CD4-positive, alpha-beta memory T cell (primary cell): ENCODE data around the gene REPIN1. TPM values are rescaled to one million over a fixed set of nuclear protein-coding genes. Genes with fewer than 3 reads are reported as not detected.
A peak's percentile ranks its signal among the peaks of the same experiment; 100 is the strongest.

Experiments
- CTCF ChIA-PET: fragments of 350-600 bp; sonication (Branson Sonifier 250); formaldehyde crosslinking; loops from one replicate; lab custom pipeline; 2021; ENCODE audit warnings: inconsistent platforms; ENCODE audit not compliant: partially characterized antibody; lab: Charles Lee
- POLR2A ChIA-PET: fragments of 350-600 bp; sonication (Branson Sonifier 250); formaldehyde crosslinking; loops from one replicate; lab custom pipeline; 2021; ENCODE audit not compliant: partially characterized antibody; lab: Charles Lee
- DNase-seq, 5 donors: peaks; one replicate each; pipeline versions ENCODE4 v3.0.0 to v3.0.0-alpha.2; 2020 to 2022; ENCODE audit warnings: mixed read lengths in 1 of 5
- H3K27ac ChIP-seq: one replicate; pipeline ENCODE4 v1.7.0; 2013; ENCODE audit warnings: low read depth, low read length
- H3K27me3 ChIP-seq: 2 replicates; pipeline ENCODE4 v1.7.0; 2013; ENCODE audit warnings: mild to moderate bottlenecking, low read length, moderate library complexity; ENCODE audit not compliant: insufficient read depth
- H3K36me3 ChIP-seq: 2 replicates; pipeline ENCODE4 v1.7.0; 2013; ENCODE audit warnings: mild to moderate bottlenecking, low read length, moderate library complexity; ENCODE audit not compliant: insufficient read depth
- H3K4me1 ChIP-seq: 2 replicates; pipeline ENCODE4 v1.7.0; 2013; ENCODE audit warnings: mild to moderate bottlenecking, low read length, moderate library complexity; ENCODE audit not compliant: insufficient read depth
- H3K4me3 ChIP-seq, 2 donors: one replicate each; pipeline ENCODE4 v1.7.0; 2013; ENCODE audit warnings: low read length in 2 of 2, mild to moderate bottlenecking in 1 of 2
- H3K9me3 ChIP-seq, 2 donors: one replicate each; pipeline ENCODE4 v1.7.0; 2013; ENCODE audit warnings: low read length in 2 of 2, control low read depth in 1 of 2; ENCODE audit not compliant: control insufficient read depth in 1 of 2
- H3K27ac Mint-ChIP-seq, 7 donors: one replicate each; pipeline ENCODE4 v1.8.0; 2020 to 2021; ENCODE audit warnings: mixed read lengths in 7 of 7, mild to moderate bottlenecking in 6 of 7, inconsistent platforms in 3 of 7, moderate library complexity in 3 of 7
- H3K27me3 Mint-ChIP-seq, 2 donors: one replicate each; pipeline ENCODE4 v1.8.0; 2020 to 2021; ENCODE audit warnings: mixed read lengths in 2 of 2
- H3K36me3 Mint-ChIP-seq, 2 donors: one replicate each; pipeline ENCODE4 v1.8.0; 2020 to 2021; ENCODE audit warnings: mixed read lengths in 2 of 2, inconsistent platforms in 1 of 2, mild to moderate bottlenecking in 1 of 2
- H3K4me1 Mint-ChIP-seq, 4 donors: one replicate each; pipeline ENCODE4 v1.8.0; 2020 to 2021; ENCODE audit warnings: mixed read lengths in 4 of 4, mild to moderate bottlenecking in 1 of 4
- H3K4me3 Mint-ChIP-seq, 8 donors: one replicate each; pipeline ENCODE4 v1.8.0; 2020 to 2021; ENCODE audit warnings: mixed read lengths in 8 of 8, mild to moderate bottlenecking in 7 of 8, moderate library complexity in 6 of 8, inconsistent platforms in 3 of 8
- H3K9me3 Mint-ChIP-seq, 8 donors: one replicate each; pipeline ENCODE4 v1.8.0; 2020 to 2021; ENCODE audit warnings: mixed read lengths in 8 of 8, mild to moderate bottlenecking in 5 of 8, inconsistent platforms in 3 of 8, moderate library complexity in 1 of 8
- intact Hi-C: fragments of 100-400 bp; cut with micrococcal nuclease; formaldehyde crosslinking; loops from one replicate; pipeline ENCODE4 v1.15.1; 2023
- polyA plus RNA-seq, 2 donors: library from polyadenylated mRNA; unstranded; fragments of 300-500 nt; fragmentation: Illumina TruSeq; gene quantifications; one replicate each; pipeline ENCODE4 v1.2.3, GENCODE V29; 2021
- total RNA-seq, 2 experiments: library from RNA; stranded (reverse); gene quantifications; one replicate each; pipeline ENCODE4 v1.2.3, GENCODE V29; 2021

Gene REPIN1
- total and polyA plus RNA-seq, 4 experiments from 2014 or later: 29.4 to 78.5 (median 67.1) TPM

DNA sequence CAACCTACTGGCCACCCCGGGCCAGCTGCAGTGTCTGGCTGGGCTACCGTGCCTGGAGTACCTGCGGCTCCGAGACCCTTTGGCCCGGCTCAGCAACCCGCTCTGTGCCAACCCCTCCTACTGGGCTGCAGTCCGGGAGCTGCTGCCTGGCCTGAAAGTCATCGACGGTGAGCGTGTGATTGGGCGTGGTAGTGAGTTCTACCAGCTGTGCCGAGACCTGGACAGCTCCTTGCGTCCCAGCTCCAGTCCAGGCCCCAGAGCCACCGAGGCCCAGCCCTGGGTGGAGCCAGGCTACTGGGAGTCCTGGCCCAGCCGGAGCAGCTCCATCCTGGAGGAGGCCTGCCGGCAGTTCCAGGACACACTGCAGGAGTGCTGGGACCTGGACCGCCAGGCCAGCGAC is 31.4 kb upstream of the REPIN1 start:
- H3K27ac Mint-ChIP-seq: no peak overlapping the region
- H3K9me3 Mint-ChIP-seq: no peaks in the 10 kb centered on the region
- H3K36me3 Mint-ChIP-seq: peaks cover 10 to 12% of the 10 kb centered on the region in 2 donors
- ChIA-PET POLR2A (no interaction called here), CTCF (no interaction called here)
- DNase-seq: no peak
- H3K4me3 Mint-ChIP-seq: no peak overlapping the region
- no peak overlapping the region for H3K4me3 ChIP-seq
- H3K4me1 ChIP-seq: no peaks in the 10 kb centered on the region
- H3K4me1 Mint-ChIP-seq: peaks cover 0 to 6% (median 2%) of the 10 kb centered on the region in 4 donors
- H3K9me3 ChIP-seq: no peaks in the 10 kb centered on the region
- intact Hi-C loops: no loop called here
- peaks cover 4% of the 10 kb centered on the region for H3K27me3 ChIP-seq
- H3K36me3 ChIP-seq: no peaks in the 10 kb centered on the region
- no peak overlapping the region for H3K27ac ChIP-seq
- peaks cover 8% of the 10 kb centered on the region in 2 donors for H3K27me3 Mint-ChIP-seq

DNA sequence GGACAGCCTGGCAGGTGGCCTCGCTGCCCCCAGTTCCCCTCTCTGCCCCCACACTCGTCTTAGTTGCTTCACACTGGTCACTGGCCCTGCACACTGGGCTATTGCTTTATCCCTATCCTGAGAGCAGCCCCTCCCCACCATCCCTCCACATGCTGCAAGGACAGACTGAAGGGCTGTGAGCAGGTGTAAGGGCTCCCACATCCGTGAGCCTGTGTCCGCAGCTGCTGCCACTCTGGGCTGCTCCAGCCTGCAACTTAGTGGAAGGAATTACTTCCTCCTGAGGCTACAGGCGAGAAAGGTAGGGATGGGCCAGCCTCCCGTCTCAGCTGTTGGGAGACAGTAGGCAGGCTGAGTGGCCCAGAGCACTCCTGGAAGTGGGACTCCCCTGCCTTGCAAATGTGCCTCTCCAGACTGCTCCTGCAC is 31.0 kb upstream of the REPIN1 start:
- no peaks in the 10 kb centered on the region for H3K9me3 ChIP-seq
- H3K36me3 ChIP-seq: no peaks in the 10 kb centered on the region
- peaks cover 0 to 6% (median 3%) of the 10 kb centered on the region in 4 donors for H3K4me1 Mint-ChIP-seq
- no peaks in the 10 kb centered on the region for H3K9me3 Mint-ChIP-seq
- no peaks in the 10 kb centered on the region for H3K4me1 ChIP-seq
- no peak overlapping the region for H3K27ac ChIP-seq
- H3K27ac Mint-ChIP-seq: peak overlapping the region in 2 of 7 donors; percentile 55 to 66
- DNase-seq: no peak
- H3K27me3 Mint-ChIP-seq: peaks cover 10 to 12% of the 10 kb centered on the region in 2 donors
- no peak overlapping the region for H3K4me3 Mint-ChIP-seq
- CTCF ChIA-PET: no interaction called here
- intact Hi-C loops: no loop called here
- peaks cover 10 to 12% of the 10 kb centered on the region in 2 donors for H3K36me3 Mint-ChIP-seq
- no peak overlapping the region for H3K4me3 ChIP-seq
- POLR2A ChIA-PET: no interaction called here
- H3K27me3 ChIP-seq: peaks cover 5% of the 10 kb centered on the region

DNA sequence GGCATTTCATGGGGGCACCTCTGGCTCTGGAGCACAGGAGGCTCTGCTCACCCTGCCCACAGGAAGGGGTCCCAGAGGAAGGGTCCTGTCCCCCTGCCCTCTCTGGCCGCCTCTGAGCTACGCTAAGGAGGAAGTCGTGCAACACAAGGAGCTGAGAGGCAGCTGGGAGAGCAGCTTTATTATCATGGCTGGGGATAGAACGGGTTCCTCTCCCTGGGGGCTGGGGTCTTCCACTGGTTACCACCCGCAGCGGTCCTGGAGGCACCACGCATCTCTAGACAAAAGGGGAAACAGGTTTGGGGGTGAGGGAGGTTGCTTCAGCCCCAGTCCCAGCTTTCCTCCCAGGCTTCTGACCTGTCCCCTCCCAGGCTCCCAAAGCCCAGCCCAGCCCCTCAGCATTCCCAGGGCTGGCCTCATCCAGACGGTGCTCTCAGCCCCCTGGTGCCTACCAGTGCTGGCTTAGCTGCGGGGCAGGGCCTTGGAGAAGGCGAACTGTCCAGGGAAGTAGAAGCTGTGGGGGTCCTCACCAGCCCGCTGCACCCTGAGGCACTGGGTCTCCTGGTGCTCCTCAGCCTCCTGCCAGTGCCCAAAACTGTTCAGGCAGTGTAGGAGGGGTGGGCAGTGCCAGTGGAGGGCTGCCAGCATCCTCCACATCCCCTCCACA is 30.3 kb upstream of the REPIN1 start:
- Histone ChIP-seq H3K27me3 (peaks cover 5% of the 10 kb centered on the region), H3K9me3 (no peaks in the 10 kb centered on the region), H3K4me3 (no peak overlapping the region), H3K27ac (no peak overlapping the region), H3K4me1 (no peaks in the 10 kb centered on the region), H3K36me3 (no peaks in the 10 kb centered on the region)
- Mint-ChIP-seq H3K4me3 (no peak overlapping the region), H3K27ac (no peak overlapping the region), H3K4me1 (peaks cover 0 to 6% (median 3%) of the 10 kb centered on the region in 4 donors), H3K36me3 (peaks cover 10 to 12% of the 10 kb centered on the region in 2 donors), H3K27me3 (peaks cover 14 to 18% of the 10 kb centered on the region in 2 donors), H3K9me3 (peaks cover 0 to 2% (median 0%) of the 10 kb centered on the region in 8 donors)
- ChIA-PET CTCF (no interaction called here), POLR2A (no interaction called here)
- intact Hi-C loops: no loop called here
- DNase-seq: no peak

DNA sequence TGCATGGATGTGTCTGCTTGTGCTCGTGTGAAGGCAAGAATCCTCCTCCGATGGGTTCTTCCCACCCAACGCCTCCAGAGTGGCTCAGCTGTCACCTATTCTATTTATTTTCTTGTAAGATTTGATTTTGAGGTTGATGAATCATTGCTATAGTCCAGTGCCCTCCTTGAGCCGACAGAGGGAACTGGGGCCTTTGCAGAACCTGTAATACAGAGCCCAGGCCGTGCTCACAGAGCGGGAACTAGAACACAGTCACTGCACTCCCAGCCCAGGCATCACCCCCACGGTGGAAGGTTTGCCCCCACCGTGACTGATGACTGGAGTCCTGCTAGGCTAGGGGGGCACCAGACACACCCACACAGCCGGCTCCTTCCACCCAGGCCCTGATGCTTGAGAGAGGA is 29.2 kb upstream of the REPIN1 start:
- H3K27me3 Mint-ChIP-seq: peaks cover 18 to 24% of the 10 kb centered on the region in 2 donors
- H3K4me1 ChIP-seq: no peaks in the 10 kb centered on the region
- H3K27ac ChIP-seq: no peak overlapping the region
- H3K9me3 Mint-ChIP-seq: peaks cover 0 to 11% (median under 1%) of the 10 kb centered on the region in 8 donors
- no peak overlapping the region for H3K4me3 ChIP-seq
- H3K36me3 ChIP-seq: no peaks in the 10 kb centered on the region
- peaks cover 10 to 19% of the 10 kb centered on the region in 2 donors for H3K36me3 Mint-ChIP-seq
- POLR2A ChIA-PET: interaction anchor here (1.3 kb wide), 1 partner anchor 10 kb away, joined by 3 read pairs; no protein-coding TSS in a partner anchor
- CTCF ChIA-PET: no interaction called here
- H3K9me3 ChIP-seq: no peaks in the 10 kb centered on the region
- intact Hi-C loops: no loop called here
- H3K4me1 Mint-ChIP-seq: peaks cover 0 to 6% (median 3%) of the 10 kb centered on the region in 4 donors
- H3K4me3 Mint-ChIP-seq: no peak overlapping the region
- peak overlapping the region in 1 of 7 donors; percentile 36 for H3K27ac Mint-ChIP-seq
- DNase-seq: no peak
- peaks cover 5% of the 10 kb centered on the region for H3K27me3 ChIP-seq

DNA sequence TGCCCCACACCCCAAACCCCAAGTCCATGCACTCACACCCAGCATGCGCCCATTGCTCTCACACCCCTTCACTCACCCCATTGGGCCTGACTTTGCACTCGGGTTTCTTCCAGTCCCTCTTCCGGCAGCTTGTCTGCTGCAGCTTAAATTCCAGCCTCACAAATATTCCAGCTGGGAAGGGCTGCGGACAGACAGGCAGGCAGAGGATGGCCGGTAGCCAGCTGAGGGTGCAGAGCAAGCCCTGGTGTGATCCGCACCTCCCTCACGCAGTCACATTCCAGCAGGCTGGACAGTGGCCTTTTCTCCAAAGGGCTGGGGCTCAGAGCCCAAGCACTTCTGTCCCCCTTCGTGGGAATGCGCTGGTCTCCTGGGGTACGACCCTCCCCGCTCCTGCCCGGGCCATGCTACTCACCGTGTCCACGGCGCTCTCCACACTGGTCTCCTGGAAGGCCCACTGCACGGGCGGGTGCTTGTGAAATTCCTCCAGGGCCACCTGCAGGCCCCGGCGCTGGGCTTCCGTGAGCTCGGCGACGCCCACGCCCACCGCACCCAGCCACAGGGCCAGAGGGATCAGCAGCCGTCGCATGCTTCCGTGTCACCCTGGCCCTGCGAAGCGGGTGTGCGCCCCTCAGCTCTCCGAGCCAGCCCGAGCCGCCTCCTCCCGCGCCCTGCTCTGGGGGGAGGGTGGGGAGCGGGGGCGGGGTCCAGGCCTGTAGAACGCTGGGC is 28.4 kb upstream of the REPIN1 start:
- Histone ChIP-seq H3K36me3 (no peaks in the 10 kb centered on the region), H3K4me3 (no peak overlapping the region), H3K9me3 (no peaks in the 10 kb centered on the region), H3K27ac (no peak overlapping the region), H3K27me3 (peaks cover 5% of the 10 kb centered on the region), H3K4me1 (no peaks in the 10 kb centered on the region)
- DNase-seq: no peak
- CTCF ChIA-PET: no interaction called here
- Mint-ChIP-seq H3K36me3 (peaks cover 11 to 19% of the 10 kb centered on the region in 2 donors), H3K4me3 (no peak overlapping the region), H3K9me3 (peaks cover 0 to 17% (median under 1%) of the 10 kb centered on the region in 8 donors), H3K27me3 (peaks cover 18 to 26% of the 10 kb centered on the region in 2 donors), H3K4me1 (peaks cover 0 to 6% (median 3%) of the 10 kb centered on the region in 4 donors), H3K27ac (no peak overlapping the region)
- intact Hi-C loops: no loop called here
- POLR2A ChIA-PET: interaction anchor here (1.3 kb wide), 1 partner anchor 9 kb away, joined by 3 read pairs; no protein-coding TSS in a partner anchor

DNA sequence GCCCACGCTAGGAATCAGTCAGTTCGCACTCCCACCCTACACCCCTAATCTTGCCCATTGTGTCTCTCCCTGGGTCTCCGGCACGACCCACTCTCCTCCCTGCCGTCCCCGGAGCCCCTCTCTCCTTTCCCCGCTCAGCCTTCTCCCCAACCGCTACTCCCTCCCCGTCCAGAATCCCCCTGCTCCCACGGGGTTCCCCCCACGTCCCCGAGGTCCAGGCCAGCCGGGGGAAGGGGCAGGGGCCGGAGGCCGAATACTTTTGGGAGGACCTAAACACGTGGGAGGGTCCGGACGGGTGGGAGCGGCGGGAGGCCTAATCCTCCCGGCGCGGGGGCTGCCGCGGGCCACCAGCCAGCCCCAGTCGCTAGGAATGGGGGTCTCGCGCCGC is 27.8 kb upstream of the REPIN1 start:
- POLR2A ChIA-PET: interaction anchor here (1.3 kb wide), 1 partner anchor 9 kb away, joined by 3 read pairs; no protein-coding TSS in a partner anchor
- intact Hi-C loops: no loop called here
- H3K4me3 Mint-ChIP-seq: no peak overlapping the region
- no peak for DNase-seq
- CTCF ChIA-PET: no interaction called here
- H3K4me1 Mint-ChIP-seq: peaks cover 0 to 6% (median 3%) of the 10 kb centered on the region in 4 donors
- no peak overlapping the region for H3K27ac ChIP-seq
- H3K9me3 Mint-ChIP-seq: peaks cover 0 to 17% (median under 1%) of the 10 kb centered on the region in 8 donors
- peaks cover 18 to 26% of the 10 kb centered on the region in 2 donors for H3K27me3 Mint-ChIP-seq
- H3K4me3 ChIP-seq: no peak overlapping the region
- H3K27ac Mint-ChIP-seq: no peak overlapping the region
- peaks cover 5% of the 10 kb centered on the region for H3K27me3 ChIP-seq
- peaks cover 9 to 19% of the 10 kb centered on the region in 2 donors for H3K36me3 Mint-ChIP-seq
- no peaks in the 10 kb centered on the region for H3K4me1 ChIP-seq
- H3K9me3 ChIP-seq: no peaks in the 10 kb centered on the region
- no peaks in the 10 kb centered on the region for H3K36me3 ChIP-seq
